Stimulated activated CD4-positive, alpha-beta T cell treated with anti-CD3 and anti-CD28 coated beads, TNF-alpha, amount 100 ng/mL, for 48 hours (primary cell): ENCODE results near the gene SMYD3.
"Not testable (repeated sequence)": the region's sequence is repeated elsewhere in the genome, so short reads cannot be mapped to it uniquely, and the experiment has no call there.

ENCODE experiments used
- DNase-seq, 3 donors: peaks; one replicate each; pipeline ENCODE4 v3.0.0-alpha.2; 2020; ENCODE audit warnings: low read depth in 3 of 3

The SMYD3 gene

DNA sequence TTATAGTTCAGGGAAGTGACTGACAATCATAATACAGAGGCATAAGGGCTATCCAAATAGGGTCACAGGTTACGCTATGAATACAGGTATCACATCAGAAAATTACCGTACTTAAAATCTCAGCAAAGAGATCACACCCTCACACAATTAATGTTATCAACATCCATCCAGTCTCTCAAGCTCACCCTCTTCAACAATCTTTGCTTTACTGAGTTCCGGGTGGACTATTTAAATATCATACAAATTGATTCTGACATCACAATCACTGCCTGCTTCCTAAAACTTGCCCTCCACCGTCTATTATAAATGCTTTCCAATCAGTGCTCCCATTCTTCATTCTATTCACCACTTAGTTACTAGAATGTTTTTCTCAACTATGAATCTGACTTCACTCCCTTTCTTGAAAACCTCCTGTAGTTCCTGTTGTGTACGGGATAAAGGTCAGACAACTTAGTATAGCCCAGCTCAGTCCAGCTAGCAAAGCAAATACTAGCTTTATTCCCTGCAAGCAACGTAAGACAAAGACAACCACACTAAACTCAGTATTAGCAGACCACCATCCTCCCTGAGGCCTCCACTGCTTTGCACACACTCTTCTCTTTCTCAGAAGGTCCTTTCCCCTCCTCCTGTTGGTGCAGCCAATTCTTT lies 398.7 kb downstream of the SMYD3 start:
- DNase-seq, result no peak

DNA sequence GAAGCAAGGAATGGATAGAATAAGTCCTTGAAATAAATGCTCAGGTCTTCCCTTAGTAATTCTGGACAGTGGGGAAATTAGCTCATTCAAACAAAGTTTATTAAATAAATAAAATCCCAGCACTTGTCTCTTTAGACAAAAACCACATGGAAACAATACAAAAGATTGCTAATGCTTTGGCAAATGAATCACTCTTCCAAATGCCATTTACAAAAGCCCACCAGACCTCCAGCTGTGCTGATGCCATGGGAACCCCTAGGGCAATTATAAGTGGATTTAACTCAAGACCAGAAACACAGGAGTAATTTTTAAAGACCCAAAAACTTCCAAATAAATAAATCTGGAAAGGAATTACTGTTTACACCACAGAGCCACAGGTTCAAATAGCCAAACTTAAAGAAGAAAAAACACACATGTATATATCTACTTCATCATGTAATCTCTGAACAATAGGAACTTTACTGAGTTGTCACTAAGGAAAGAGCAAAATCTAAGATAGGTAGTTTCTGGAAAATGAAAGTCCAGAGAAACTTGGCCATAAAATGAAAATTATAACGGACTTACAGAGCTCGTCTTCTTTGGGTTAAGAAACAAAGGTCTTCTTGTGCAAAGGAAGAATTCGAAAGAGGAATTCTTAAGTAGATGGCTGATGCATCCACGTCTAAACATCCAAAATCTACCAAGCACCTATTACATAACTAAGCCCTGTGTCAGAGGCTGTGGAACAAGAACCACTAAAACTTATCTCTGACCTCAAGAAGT lies 399.4 kb downstream of the SMYD3 start:
- DNase-seq, result no peak

DNA sequence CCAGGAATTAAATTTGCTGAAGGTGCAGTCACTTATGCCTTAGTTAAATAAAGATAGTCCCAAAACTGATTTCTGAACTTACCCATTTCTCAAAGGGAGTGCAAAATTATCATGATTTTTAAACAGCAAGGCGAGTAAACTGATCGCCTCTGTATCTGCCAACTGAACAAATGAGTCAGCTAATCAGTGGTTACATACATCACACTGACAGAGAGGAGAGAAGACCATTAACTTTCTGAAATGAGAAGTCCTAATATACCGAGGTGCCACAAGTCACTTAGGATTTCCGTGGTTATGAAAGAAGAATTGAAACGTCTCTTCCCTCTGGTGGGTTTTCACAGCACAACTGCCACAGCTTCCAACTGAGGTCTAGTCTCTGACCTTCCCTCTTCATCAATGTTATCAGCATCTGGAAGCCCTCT lies 400.7 kb downstream of the SMYD3 start:
- DNase-seq, result no peak

DNA sequence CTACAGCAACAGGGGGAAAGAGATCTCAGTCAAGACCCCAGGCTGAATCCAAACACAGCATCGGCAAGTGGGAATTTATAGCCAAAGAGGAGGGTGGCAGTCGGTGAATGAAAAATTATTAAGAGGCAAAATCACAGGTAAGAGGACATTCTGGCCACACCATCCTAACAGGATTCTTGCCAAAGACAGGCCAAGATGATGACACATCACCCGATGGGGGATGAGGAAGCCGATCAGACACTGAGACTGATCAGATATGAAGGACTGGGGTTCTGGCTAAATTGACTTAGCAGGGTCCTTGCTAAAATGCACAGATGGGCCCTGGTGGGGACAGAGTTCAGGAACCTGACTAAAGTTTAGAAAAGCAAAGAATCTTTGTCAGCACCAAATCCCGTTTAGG lies 402.2 kb downstream of the SMYD3 start:
- no peak for DNase-seq

DNA sequence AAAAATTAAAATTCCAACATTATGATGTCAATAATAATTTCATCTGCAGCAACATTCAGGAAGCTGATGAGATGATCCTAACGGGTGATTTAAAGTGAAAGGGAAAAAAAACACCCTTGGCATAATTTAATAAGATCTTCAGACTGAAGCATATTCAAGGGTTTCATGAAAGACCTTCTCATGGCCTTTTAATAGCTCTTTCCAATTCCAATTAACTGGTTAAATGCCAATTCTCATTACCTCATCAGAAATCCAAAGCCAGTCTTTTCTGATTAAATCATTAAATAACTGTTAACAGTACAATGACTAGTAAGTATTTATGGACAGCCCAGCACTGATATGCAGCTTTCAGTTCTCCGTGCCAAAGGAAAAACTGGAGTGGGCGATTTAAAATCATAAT lies 407.5 kb downstream of the SMYD3 start:
- no peak for DNase-seq

DNA sequence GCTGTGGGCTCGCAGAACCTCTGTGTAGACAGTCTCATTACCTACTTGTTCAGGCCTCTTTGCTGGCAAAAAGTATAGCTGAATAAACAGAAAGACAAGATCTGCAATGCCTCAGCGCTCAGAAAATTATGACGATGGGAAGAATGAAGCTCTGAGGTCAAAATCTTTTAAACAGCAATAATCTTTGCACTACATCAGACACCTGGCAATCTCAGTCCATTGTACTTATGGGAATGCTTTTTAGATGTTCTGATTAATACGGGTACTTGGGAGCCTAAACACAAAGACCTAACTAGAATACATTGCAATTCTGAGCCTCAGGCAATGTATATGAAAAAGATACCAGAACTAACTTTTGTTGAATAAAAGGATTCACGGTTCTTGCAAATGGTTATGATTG lies 410.7 kb downstream of the SMYD3 start:
- DNase-seq, result no peak

DNA sequence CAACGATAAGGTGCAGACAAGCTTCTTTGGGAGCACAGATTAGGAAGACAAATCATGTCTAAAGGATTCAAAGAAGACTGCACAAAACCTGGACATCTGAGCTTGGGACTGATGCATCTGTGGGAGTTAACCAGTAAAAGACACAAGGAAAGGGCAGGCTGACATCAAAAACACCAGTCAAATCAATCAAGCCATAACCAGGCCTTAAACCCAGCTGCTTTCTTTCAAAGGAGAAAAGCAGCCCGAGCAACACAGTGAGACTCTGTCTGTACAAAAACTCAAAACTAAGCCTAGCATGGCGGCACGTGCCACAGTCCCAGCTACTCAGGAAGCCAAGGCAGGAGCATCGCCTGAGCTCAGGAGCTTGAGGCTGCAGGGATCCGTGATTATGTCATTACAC lies 411.6 kb downstream of the SMYD3 start:
- no peak for DNase-seq

DNA sequence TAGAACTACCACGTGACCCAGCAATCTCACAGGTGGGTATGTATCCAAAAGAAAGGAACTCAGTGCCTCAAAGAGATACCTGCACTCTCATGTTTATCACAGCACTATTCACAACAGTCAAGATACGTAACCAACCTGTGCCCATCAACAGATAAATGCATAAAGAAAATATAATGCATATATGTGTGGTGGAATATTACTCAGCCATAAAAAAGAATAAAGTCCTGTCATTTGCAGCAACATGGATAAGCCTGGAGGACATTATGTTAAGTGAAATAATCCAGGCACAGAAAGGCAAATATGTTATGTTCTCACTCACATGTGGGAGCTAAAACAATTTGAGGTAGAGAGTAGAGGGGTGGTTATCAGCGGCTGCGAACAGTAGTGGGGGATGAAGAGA lies 413.8 kb downstream of the SMYD3 start:
- DNase-seq, result no peak

DNA sequence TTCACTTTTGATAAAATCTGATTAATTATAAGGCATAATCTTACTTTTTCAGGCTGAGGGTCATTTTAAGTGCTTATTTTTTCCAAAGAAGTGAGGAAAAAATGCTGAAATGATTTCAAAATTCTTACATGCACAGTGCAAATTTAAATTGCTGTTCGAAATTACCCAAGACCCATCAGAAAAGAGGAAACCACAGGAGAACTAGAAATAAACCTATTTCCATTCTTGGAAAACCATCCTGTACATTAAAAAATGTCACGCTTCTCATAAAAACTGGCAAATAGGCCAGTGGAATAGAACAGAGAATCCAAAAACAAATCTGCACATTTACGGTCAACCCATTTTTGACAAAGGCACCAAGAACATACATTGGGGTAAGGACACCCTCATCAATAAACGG lies 414.9 kb downstream of the SMYD3 start:
- DNase-seq, result no peak

DNA sequence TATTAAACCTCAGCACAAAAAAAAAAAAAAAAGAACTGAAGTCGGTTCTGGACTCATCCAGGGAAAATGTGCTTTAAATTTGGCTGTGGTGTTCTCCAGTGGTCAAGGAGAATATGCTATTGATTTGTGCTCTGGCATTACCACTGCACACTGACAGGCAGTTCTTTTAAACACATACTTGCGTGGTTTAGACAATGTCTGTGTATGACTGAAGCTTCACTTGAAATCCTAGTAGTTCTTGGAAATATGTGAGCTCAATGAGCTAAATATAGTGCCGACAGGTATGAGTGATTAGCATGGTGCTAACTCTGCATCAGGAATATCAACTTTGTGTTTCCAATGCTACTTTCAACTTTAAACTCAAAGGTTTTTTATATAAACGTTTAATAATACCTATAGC lies 415.6 kb downstream of the SMYD3 start:
- no peak for DNase-seq

DNA sequence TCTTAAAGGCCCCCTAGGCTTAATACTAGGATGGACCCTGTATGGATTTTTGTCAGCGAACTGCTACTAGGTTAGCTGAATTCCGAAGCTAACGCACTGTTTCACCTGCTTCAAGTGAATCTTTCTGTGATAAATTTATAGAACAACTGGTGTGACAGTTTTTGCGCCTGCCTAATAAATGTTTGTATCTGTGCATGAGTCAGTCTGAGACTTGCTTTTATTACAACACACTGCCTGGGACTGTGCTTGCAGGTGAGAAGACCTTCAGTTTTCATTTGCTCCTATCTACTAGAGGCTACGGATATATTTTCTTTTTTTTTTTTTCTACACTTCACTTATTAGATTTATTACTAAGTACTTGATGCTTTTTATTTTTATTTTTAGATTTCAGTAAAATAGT lies 420.9 kb downstream of the SMYD3 start:
- DNase-seq, result no peak

DNA sequence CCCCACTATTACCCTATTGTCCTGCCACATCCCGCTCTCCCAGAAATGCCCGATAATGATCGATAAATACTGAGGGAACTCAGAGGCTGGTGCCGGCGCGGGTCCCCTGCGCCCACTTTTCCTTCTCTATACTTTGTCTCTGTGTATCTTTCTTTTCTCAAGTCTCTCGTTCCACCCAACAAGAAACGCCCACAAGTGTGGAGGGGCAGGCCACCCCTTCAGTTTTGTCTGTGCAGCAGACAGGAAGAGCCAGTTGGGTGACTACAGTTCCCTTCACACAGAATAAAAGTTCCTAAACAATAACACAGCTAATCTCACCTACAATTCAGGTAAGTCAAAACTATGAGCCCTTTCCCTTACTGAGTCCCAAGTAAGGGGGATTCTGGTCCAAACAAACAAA lies 423.7 kb downstream of the SMYD3 start:
- no peak for DNase-seq

DNA sequence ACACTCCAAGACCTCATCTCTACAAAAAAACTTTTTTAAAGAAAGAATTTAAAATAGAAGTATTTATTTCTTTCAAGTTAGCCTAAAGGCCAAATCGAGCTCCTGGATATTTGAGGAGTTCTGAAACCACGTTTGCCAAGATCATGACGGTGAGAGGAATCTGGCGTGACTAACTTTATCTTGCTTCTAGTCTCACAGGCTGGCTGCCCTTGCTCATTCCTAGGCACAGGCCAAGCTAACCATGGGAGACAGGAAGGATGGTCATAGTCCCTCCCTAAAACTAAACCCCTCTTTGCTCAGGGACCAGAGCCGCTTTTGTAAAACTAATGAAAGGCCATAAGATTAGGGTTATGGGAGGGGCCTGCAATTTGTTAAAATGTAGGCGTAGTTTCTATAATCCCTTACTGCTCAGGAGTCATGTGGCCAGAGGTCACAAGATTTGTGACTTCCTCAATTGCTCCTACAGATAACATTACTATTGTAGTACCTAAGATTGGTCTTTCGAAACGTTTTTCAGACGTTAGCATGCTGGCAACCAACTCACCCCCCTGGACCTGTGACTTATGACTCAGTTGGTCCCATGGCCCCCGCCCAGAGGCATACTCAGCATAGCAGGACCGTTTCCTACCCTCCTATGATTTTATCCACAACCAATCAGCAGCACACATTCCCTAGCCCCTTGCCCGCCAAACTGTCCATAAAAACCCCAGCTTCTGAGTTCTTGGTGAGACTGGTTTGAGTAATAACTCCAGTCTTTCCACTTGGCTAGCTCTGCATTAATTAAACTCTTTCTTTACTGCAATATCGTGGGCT lies 425.0 kb downstream of the SMYD3 start:
- DNase-seq, result no peak

DNA sequence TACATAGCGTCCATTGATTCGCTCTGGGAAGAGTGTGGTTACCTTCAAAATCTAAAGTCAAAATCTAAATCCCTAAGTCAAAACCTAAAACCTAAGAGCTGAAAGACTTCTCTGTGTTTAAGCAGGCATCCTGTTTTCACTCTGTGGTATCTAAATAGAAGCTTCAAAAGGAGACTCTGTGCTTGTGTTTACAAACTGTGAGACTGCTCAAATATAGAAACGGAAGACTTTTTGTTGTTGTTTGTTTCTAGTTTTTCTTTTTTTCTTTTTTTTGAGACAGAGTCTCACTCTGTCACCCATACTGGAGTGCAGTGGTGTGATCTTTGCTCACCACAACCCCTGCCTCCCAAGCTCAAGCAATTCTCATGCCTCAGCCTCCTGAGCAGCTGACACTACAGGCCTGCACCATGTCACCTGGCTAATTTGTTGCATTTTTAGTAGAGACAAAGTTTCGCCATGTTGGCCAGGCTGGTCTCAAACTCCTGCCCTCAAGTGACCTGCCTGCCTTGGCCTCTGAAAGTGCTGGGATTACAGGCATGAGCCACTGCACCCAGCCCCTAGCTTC lies 425.9 kb downstream of the SMYD3 start:
- DNase-seq, result no peak

DNA sequence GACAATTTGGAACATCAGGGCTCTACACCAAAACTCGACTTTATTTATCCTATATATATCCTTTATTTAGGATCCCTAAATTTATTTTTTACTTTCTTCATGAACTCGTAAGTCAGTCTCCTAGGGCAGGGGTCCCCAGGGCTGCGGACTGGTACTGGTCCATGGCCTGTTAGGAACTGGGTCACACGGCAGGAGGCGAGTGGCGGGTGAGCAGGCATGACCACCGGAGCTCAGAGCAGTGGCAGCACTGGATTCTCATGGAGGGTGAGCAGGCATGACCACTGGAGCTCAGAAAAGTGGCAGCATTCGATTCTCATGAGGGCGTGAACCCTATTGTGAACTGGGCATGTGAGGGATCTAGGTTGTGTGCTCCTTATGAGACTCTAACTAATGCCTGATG lies 427.0 kb downstream of the SMYD3 start:
- no peak for DNase-seq

DNA sequence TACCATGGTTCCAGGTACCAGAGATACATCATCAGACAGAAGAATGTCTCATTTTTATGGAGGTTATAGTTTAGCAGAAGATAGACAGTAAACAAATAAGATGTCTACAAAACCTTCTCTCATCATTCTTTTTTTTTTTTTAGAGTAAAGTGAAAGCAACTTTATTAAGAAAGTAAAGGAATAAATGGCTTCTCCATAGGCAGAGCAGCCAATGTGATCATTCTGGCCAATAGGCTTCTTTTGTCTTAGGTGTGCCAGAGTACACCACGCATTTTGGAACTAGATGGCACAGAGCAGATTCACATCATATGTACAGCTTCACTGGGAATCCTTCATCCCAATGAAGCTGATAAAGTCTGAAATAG lies 428.2 kb downstream of the SMYD3 start:
- DNase-seq, result no peak

DNA sequence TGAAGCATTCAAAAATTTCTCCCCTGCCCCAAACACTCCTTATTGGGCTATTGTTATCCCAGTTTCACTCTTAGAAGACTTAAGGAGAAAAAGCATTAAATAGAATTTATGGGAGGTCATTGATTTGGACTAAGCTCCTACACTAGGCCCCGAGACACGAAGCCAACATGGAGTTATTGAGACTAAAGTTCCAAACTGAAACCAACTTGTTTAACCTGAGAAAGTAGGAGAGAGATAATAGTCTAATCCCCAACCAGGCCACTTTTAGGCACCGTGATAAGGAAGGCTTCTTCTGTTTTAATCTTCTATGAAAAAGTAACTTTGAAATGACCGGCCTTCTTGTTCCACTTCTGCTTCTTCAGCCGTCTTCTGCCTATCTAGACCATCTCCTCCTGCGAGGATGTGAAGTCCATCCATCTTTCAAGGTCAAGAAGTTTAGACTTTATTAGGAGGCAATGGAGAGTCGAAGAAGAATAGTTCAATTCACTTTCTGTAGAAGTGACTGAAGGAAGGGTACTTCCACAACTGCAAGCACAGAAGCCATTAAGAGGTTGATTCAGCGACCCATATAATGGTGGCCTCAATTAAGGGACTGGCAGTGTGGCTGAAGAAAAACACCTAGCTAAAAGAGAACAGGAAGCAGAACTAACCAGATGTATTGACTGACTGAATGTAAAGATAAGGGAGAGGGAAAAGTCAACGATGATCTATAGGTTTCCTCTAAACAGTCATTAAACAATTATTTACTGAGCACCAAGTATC lies 428.8 kb downstream of the SMYD3 start:
- DNase-seq, result no peak

DNA sequence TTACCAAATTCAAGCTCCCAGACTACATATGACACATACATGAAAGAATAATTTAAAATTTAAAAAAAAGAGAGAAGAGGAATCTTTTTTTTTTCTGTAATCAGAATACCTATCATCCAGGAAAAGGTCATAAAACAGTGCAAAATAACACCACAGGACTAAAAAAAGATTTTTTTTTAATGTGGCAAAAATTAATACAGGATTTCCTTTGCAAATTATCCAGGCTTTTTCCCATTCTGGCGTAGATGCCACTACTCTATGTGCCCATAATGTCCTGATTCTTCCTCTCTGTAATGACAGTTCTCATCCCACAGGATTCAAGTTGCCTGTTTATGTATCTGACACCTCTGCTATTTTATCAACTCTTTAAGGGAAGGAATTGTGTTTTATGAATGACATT lies 429.6 kb downstream of the SMYD3 start:
- DNase-seq, result no peak

DNA sequence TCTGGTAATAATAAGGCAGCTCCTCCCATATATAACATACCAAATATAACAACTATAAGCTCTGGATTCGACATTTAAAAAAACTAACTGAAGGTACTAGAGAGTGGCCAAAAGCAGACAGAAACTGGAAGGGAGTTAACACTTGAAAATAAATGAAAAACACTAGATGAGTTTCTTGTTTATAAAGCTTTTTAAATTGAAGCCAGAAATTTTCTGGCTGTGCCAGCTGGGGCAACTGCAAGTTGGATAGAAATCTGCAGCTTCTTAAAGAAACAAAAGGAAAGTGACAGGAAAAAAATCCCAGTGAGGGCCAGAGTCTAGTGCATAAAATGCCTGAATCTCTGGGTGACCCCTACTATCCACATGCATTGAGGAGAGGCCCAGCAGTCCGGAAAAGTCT lies 432.7 kb downstream of the SMYD3 start:
- no peak for DNase-seq

DNA sequence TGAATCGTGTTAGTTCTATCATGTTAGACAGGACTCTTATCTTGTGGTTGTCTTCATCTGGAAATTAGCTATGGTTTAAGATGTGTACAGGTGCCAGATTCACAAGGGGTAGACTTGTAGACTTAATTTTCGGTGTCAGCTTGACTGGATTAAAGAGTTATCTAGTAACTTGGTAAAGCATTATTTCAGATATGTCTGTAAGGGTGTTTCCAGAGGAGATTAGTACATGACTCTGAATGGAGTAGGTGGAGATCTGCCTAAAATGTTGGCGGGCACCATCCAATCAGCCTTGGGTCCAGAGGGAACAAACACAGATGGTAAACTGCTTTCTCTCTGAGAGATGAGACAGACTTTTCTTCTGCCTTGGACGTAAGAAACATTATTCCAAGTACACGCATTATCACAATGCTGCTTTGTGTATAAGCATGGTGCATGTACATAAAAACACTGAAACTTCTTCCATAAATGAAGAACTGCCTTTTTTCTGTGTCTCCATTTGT lies 434.6 kb downstream of the SMYD3 start:
- DNase-seq, result no peak

DNA sequence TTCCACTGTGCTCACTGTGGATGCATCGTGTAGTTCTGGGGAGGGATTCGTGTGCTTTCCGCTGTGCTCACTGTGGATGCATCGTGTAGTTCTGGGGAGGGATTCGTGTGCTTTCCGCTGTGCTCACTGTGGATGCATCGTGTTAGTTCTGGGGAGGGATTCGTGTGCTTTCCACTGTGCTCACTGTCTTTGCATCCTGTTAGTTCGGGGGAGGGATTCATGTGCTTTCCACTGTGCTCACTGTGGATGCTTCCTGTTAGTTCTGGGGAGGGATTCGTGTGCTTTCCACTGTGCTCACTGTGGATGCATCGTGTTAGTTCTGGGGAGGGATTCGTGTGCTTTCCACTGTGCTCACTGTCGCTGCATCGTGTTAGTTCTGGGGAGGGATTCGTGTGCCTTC lies 435.1 kb downstream of the SMYD3 start:
- not testable (repeated sequence) for DNase-seq

DNA sequence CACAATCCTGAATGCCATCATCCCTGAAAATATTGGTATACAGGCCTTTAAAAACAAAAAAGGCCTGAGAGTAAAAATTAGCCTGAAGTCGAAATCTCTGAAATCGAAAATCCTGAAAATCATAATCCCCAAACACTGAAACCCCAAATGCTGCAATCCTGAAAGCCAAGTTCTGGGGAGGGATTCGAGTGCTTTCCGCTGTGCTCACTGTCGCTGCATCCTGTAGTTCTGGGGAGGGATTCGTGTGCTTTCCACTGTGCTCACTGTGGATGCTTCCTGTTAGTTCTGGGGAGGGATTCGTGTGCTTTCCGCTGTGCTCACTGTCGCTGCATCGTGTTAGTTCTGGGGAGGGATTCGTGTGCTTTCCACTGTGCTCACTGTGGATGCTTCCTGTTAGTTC lies 435.5 kb downstream of the SMYD3 start:
- not testable (repeated sequence) for DNase-seq
